GM19467 (cell line): ENCODE data around the gene ACVR1.
"Not testable (repeated sequence)": the region's sequence is repeated elsewhere in the genome, so short reads cannot be mapped to it uniquely, and the experiment has no call there.

Experiments
- ATAC-seq: cut with Tn5 transposase; IDR thresholded peaks from one replicate; pipeline ENCODE4 v1.9.1; 2021; ENCODE audit warnings: mild to moderate bottlenecking, moderate library complexity; ENCODE audit not compliant: unreplicated experiment

ACVR1 gene

GRCh38 chr2:157727693-157728092, 148.4 kb downstream of the ACVR1 start:
- no peak for ATAC-seq

- ATAC-seq = no peak
These were observed 149.2 kb downstream of the ACVR1 start for GRCh38 chr2:157726946-157727345.

DNA sequence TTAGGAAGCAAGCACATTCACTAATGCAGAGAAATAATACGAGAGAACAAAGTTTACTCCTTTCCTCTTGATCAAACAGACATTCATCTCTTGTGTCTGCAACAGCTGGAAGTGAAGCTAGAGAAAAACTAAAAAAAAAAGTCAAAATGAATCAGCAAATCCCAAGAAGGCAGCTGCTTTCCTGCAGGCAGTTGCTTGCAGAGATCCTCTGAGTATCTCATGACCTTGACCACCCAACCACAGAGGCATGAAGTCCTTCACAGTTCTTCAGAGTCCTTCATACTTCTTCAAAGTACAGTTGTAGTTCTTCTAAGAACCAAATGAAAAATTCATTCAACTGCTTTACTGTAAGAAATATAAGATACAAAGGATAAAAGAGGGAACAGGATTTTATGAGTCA, 150.3 kb downstream of the ACVR1 start:
- ATAC-seq = no peak

DNA sequence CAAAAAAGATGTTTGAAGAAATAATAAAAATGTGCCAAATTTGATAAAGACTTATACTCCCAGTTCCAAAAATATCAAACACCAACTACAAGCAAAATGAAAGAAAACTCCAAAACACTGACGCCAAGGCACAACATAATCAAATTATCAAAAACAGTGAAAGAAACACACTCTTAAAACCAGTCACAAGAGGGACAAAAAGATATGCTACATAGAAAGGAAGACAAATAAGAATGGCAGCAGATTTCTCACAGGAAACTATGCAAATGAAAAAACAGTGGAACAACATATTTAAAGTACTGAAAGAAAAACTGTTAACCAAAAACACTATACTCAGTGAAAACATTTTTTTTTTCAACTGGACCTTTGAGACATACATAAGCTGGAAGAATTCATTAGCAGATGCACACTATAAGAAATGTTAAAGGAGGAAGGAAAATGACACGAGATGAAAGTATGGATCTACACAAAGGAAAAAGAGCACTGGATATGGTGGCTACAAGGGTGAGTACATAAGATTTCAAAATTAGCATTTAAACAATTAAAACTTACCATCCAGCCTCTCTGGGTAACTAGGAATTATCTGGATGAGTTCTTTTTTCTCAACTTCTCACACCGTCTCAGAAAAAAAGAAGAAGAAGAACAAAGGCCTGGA, 153.4 kb downstream of the ACVR1 start:
- no peak for ATAC-seq

- no peak for ATAC-seq
These were observed 155.6 kb downstream of the ACVR1 start for GRCh38 chr2:157720504-157720903.

- ATAC-seq = not testable (repeated sequence)
These were observed 171.5 kb downstream of the ACVR1 start for GRCh38 chr2:157704653-157705052.

DNA sequence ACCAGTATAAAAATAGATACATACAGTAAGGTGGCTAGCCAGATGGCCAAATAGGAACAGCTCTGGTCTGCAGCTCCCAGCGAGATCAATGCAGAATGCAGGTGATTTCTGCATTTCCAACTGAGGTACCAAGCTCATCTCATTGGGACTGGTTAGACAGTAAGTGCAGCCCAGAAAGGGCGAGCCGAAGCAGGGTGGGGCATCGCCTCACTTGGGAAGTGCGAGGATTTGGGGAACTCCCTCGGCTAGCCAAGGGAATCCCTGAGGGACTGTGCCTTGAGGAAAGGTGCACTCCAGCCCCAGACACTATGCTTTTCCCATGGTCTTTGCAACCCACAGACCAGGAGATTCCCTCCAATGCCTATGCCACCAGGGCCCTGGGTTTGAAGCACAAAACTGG, 172.0 kb downstream of the ACVR1 start:
- ATAC-seq = not testable (repeated sequence)

DNA sequence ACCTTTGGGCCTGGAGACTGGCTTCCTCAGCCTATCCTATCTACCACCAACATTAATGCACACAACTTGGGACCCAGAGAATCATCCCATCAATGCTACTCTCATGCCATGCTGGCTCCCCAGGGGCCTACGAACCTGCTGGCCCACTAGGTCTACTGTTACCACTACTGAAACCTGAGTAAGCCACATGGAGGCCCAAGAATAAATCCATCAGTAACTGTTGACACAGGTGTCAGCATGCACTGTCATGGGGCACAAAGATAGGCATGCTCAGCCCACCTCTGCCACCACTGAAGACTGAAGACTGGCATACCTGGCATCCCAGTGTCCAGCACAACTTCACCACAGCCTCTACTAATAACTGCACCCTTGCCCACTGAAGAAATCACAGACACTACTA, 176.3 kb downstream of the ACVR1 start:
- ATAC-seq = no peak

DNA sequence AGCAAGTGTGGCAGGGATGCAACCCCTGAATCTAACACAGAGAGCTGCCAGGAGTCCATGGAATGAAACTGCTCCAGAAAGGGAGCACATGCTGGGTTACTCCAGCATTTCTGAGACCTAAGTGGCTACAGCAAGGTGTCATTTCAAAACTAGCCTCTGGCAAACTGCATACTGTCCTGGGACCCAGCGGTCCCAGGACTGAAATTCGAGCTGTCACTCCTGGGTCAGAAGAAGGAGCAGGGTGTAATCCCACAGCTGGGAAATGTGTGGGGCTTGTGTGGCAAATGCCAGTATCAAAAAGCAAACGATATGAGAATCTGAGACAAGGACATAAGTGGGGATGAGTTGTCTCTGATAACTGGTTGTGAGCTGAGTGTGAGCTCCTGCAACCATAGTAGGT, 177.1 kb downstream of the ACVR1 start:
- no peak for ATAC-seq

DNA sequence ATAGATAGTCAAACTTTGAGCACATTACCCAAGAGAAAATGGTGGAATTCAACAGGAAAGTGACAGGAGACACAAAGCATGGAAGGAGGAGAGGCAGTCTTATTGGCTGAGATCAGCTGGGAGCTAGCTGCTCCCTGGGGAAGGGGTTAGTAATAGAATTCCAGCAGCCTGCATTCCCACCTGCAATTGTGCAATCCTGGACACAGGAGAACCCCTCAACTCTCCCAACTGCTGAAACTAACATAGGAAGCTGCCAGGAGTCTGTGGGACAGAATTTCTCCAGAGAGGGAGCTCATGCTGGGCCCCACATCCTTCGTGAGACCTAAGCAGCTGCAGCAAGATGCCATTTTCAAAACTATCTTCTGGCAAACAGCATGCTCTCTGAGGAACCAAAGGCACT, 177.7 kb downstream of the ACVR1 start:
- no peak for ATAC-seq

DNA sequence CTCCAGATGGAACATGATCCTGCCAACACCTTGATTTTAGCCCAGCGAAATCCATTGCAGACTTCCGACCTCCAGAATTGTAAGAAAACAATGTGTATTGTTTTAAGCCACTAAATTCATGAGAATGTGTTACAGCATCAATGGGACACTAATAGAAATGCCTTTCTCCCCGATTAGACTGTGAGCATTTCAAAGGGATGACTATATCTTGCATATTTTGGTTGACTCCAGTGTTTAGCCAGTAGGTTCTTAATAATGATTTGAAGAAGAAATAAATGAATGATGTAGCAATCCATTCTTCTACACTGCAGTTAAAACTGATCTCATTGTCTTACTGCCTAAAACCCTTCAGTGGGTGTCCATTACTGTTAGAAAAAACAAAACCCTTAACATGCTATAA, 180.1 kb downstream of the ACVR1 start:
- no peak for ATAC-seq

DNA sequence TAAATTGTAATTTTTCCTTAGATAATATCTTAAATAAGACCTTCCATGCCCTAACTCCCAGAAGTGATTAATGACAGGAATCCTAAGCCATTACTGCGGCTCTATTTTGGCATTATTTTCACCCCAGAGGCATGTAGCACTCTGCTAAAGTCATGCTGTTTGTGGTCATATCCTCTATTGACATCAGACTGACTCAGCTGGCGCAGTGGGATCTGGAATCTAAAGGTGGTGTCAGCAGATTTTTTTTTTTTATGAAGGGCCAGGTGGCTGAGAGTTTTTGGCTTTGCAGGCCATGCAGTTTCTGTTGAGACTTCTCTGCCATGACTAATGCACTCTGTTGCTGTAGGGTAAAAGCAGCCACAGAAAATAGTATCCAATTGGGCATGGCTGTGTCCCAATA, 183.4 kb downstream of the ACVR1 start:
- ATAC-seq = no peak

- no peak for ATAC-seq
These were observed 184.4 kb downstream of the ACVR1 start for GRCh38 chr2:157691695-157692094.

GRCh38 chr2:157691131-157691530, 185.0 kb downstream of the ACVR1 start:
- no peak for ATAC-seq
